Activated CD8-positive, alpha-beta memory T cell treated with anti-CD3 and anti-CD28 coated beads, Interleukin-2, amount 50 U/mL, for 24 hours (primary cell): ENCODE measurements around the gene TMPRSS9.

Source experiments
- DNase-seq: peaks from one replicate; pipeline ENCODE4 v3.0.0-alpha.2; 2020; ENCODE audit errors: extremely low read depth

TMPRSS9 gene

GRCh38 chr19:2423071-2423914 lies 63.2 kb downstream of the TMPRSS9 start:
- no peak for DNase-seq

GRCh38 chr19:2423915-2424685 lies 64.0 kb downstream of the TMPRSS9 start:
- DNase-seq: no peak

GRCh38 chr19:2424686-2425621 lies 64.9 kb downstream of the TMPRSS9 start:
- no peak for DNase-seq

- DNase-seq: no peak
Measured at GRCh38 chr19:2425622-2426581, 65.8 kb downstream of the TMPRSS9 start.

- no peak for DNase-seq
Measured at GRCh38 chr19:2426611-2427428, 66.8 kb downstream of the TMPRSS9 start.

GRCh38 chr19:2427429-2428320 lies 67.6 kb downstream of the TMPRSS9 start, which contains the start of gene TIMM13:
Gene TIMM13 (minus strand): TSS chr19:2427586. CDS start chr19:2427533, 53 bp downstream.
- DNase-seq: peak; percentile 86

GRCh38 chr19:2428321-2428690 lies 68.2 kb downstream of the TMPRSS9 start:
- DNase-seq: no peak

- DNase-seq: no peak
Measured at GRCh38 chr19:2428756-2429711, 69.0 kb downstream of the TMPRSS9 start.

- no peak for DNase-seq
Measured at GRCh38 chr19:2429917-2430535, 70.0 kb downstream of the TMPRSS9 start.

GRCh38 chr19:2431318-2432055 lies 71.4 kb downstream of the TMPRSS9 start:
- no peak for DNase-seq

GRCh38 chr19:2432131-2432848 lies 72.2 kb downstream of the TMPRSS9 start:
- DNase-seq: no peak

GRCh38 chr19:2433854-2434253 lies 73.8 kb downstream of the TMPRSS9 start:
- no peak for DNase-seq

GRCh38 chr19:2434267-2434666 lies 74.2 kb downstream of the TMPRSS9 start:
- DNase-seq: no peak

GRCh38 chr19:2434721-2435265 lies 74.7 kb downstream of the TMPRSS9 start:
- no peak for DNase-seq

- DNase-seq: no peak
Measured at GRCh38 chr19:2436384-2436783, 76.3 kb downstream of the TMPRSS9 start.
